GM12878 (cell line): ENCODE results near the gene MAGI1. TPM values are rescaled to one million over a fixed set of nuclear protein-coding genes. Genes with fewer than 3 reads are reported as not detected.

Experiments used
- ATAC-seq: fragments of 200-7000 bp; cut with Tn5 transposase; 3 replicates; pipeline ENCODE4 v1.9.1; 2020; ENCODE audit warnings: mild to moderate bottlenecking, moderate library complexity
- BruUV-seq: library from RNA; stranded (reverse); fragments of 400-500 nt; replicated peaks from 2 replicates; lab custom pipeline; 2021; lab: Mats Ljungman, UMichigan
- CTCF ChIA-PET: fragments of 300-600 bp; sonication (Branson Sonifier 250); formaldehyde crosslinking; extraction: SDS; loops from one replicate; lab custom pipeline; 2021; ENCODE audit warnings: inconsistent platforms; lab: Yijun Ruan, JAX
- POLR2A ChIA-PET: fragments of 350-600 bp; formaldehyde crosslinking; extraction: SDS; loops from one replicate; lab custom pipeline; 2021; ENCODE audit warnings: inconsistent platforms; lab: Charles Lee
- RAD21 ChIA-PET: fragments of 300-600 bp; sonication (Branson Sonifier 250); formaldehyde crosslinking; loops from one replicate; lab custom pipeline; 2023; ENCODE audit warnings: antibody characterized with exemption; ENCODE audit not compliant: unreplicated experiment; lab: Charles Lee
- SMC1A ChIA-PET: fragments of 300-600 bp; sonication (Branson Sonifier 250); formaldehyde crosslinking; loops from one replicate; lab custom pipeline; 2023; ENCODE audit not compliant: unreplicated experiment, uncharacterized antibody; lab: Charles Lee
- DNase-seq: peaks from one replicate; pipeline ENCODE4 v3.0.0-alpha.2; 2011; ENCODE audit warnings: low read depth, low spot score
- FAIRE-seq: peaks from 3 replicates; lab custom pipeline; 2011; peaks lifted over from hg19 to GRCh38; lab: Jason Lieb, UNC
- H2AFZ ChIP-seq: 2 replicates; pipeline ENCODE4 v1.6.0; 2011; ENCODE audit warnings: low read depth, low read length, control low read depth; ENCODE audit not compliant: control insufficient read depth
- H3K27ac ChIP-seq: 2 replicates; pipeline ENCODE4 v1.5.1; 2011; ENCODE audit warnings: control low read depth; ENCODE audit not compliant: control insufficient read depth, insufficient read depth
- H3K27me3 ChIP-seq, 2 experiments: replicated peaks in 1 of 2; 2 replicates each; pipeline versions ENCODE4 v1.6.0 to v1.6.1; 2011; ENCODE audit warnings: low read length in 1 of 2; ENCODE audit not compliant: control insufficient read depth in 2 of 2, insufficient read depth in 2 of 2
- H3K36me3 ChIP-seq, 2 experiments: 2 replicates each; pipeline ENCODE4 v1.5.1; 2011; ENCODE audit warnings: low read length in 1 of 2; ENCODE audit not compliant: control insufficient read depth in 2 of 2, insufficient read depth in 2 of 2
- H3K4me1 ChIP-seq: 2 replicates; pipeline ENCODE4 v1.6.1; 2011; ENCODE audit warnings: mild to moderate bottlenecking, low read length, moderate library complexity, mixed read lengths; ENCODE audit not compliant: control insufficient read depth, insufficient read depth
- H3K4me2 ChIP-seq: 2 replicates; pipeline ENCODE4 v1.6.0; 2011; ENCODE audit warnings: control low read depth; ENCODE audit not compliant: control insufficient read depth, insufficient read depth
- H3K4me3 ChIP-seq: fragments of 200-600 bp; sonication (generic); 2 replicates; pipeline ENCODE4 v1.5.1; 2016
- H3K79me2 ChIP-seq: 2 replicates; pipeline ENCODE4 v1.6.0; 2011; ENCODE audit warnings: low read length; ENCODE audit not compliant: control insufficient read depth, insufficient read depth
- H3K9ac ChIP-seq: 2 replicates; pipeline ENCODE4 v1.8.0; 2011; ENCODE audit warnings: low read length, control low read depth, mixed read lengths; ENCODE audit not compliant: control insufficient read depth, insufficient read depth
- H3K9me3 ChIP-seq: replicated peaks from 3 replicates; pipeline ENCODE4 v1.5.1; 2011; ENCODE audit warnings: mild to moderate bottlenecking, low read length; ENCODE audit not compliant: control insufficient read depth, insufficient read depth
- H4K20me1 ChIP-seq: 2 replicates; pipeline ENCODE4 v1.6.0; 2011; ENCODE audit not compliant: control insufficient read depth, insufficient read depth
- BCL11A ChIP-seq: IDR thresholded peaks from 2 replicates; pipeline ENCODE4 v1.6.1; 2011; ENCODE audit warnings: low read depth, low read length
- BCL3 ChIP-seq: IDR thresholded peaks from 2 replicates; pipeline ENCODE4 v1.6.1; 2011; ENCODE audit warnings: borderline replicate concordance, low read depth, mild to moderate bottlenecking, moderate library complexity, low read length; ENCODE audit not compliant: insufficient read depth, poor library complexity, severe bottlenecking
- BRCA1 ChIP-seq: IDR thresholded peaks from 2 replicates; pipeline ENCODE4 v1.6.1; 2011; ENCODE audit warnings: low read depth, low read length, improper control_type of control experiment
- CUX1 ChIP-seq: IDR thresholded peaks from 2 replicates; pipeline ENCODE4 v1.6.1; 2012; ENCODE audit warnings: improper control_type of control experiment, low read depth, low read length; ENCODE audit not compliant: insufficient replicate concordance
- IRF5 ChIP-seq: fragments of 450-650 bp; IDR thresholded peaks from 2 replicates; pipeline ENCODE4 v1.6.1; 2017; ENCODE audit warnings: borderline replicate concordance
- LARP7 ChIP-seq: fragments of 450-650 bp; IDR thresholded peaks from 2 replicates; pipeline ENCODE4 v1.6.1; 2017; ENCODE audit warnings: mild to moderate bottlenecking
- MYC ChIP-seq: IDR thresholded peaks from 2 replicates; pipeline ENCODE4 v1.6.1; 2011; ENCODE audit warnings: mild to moderate bottlenecking, low read length, moderate library complexity, inconsistent platforms; ENCODE audit not compliant: insufficient read depth, insufficient replicate concordance, insufficient read length, severe bottlenecking
- NFIC ChIP-seq: IDR thresholded peaks from 2 replicates; pipeline ENCODE4 v1.6.1; 2012; ENCODE audit warnings: low read depth, mild to moderate bottlenecking, inconsistent platforms, low read length, moderate library complexity
- STAT3 ChIP-seq: IDR thresholded peaks from 2 replicates; pipeline ENCODE4 v1.6.1; 2011; ENCODE audit warnings: low read depth, low read length, improper control_type of control experiment
- USF1 ChIP-seq: IDR thresholded peaks from 2 replicates; pipeline ENCODE4 v1.6.1; 2011; ENCODE audit warnings: borderline replicate concordance, low read depth, mild to moderate bottlenecking, moderate library complexity, mixed read lengths, low read length; ENCODE audit not compliant: insufficient read depth; ENCODE audit errors: extremely low read length
- USF2 ChIP-seq: IDR thresholded peaks from 2 replicates; pipeline ENCODE4 v1.6.1; 2011; ENCODE audit warnings: low read depth, low read length, improper control_type of control experiment, borderline replicate concordance
- ZNF207 ChIP-seq: fragments of 450-650 bp; IDR thresholded peaks from 2 replicates; pipeline ENCODE4 v1.6.1; 2014; ENCODE audit warnings: antibody characterized with exemption, mild to moderate bottlenecking, borderline replicate concordance
- whole genome bisulfite sequencing: methylation state at CpG from one replicate; pipeline ENCODE4 v1.1.6; 2016; ENCODE audit warnings: low lambda C conversion rate; ENCODE audit not compliant: insufficient replicate concordance, insufficient coverage; ENCODE audit errors: missing lambda C conversion rate; 5-methylcytosine and 5-hydroxymethylcytosine counted together
- in situ Hi-C: fragments of 300-500 bp; cut with MboI; formaldehyde crosslinking; loops from 9 replicates; pipeline ENCODE4 v1.14.3; 2018; ENCODE audit warnings: mixed read lengths
- intact Hi-C: fragments of 100-400 bp; cut with micrococcal nuclease; formaldehyde crosslinking; loops from one replicate; pipeline ENCODE4 v1.14.2; 2022; ENCODE audit not compliant: unreplicated experiment
- polyA plus RNA-seq, 11 experiments: library from polyadenylated mRNA; depleted of rRNA in 4 of 11; unstranded in 6 of 11; stranded (reverse) in 5 of 11; fragments of >200 nt; fragmentation: Nextera tagmentation in 4 of 11; fragmentation: Illumina TruSeq in 1 of 11; extraction: Ambion mirVana in 4 of 11; extraction: Trizol in 1 of 11; gene quantifications; 1 replicate in 1 of 11; 2 replicates in 10 of 11; pipeline versions ENCODE4 v1.2.1 to v1.2.3, GENCODE V29; 2011 to 2016; ENCODE audit warnings: inconsistent platforms in 2 of 11, missing spikeins in 2 of 11, low read depth in 1 of 11
- total RNA-seq, 4 experiments: library from RNA; depleted of rRNA in 3 of 4; stranded (reverse); fragments of >200 nt in 3 of 4; fragmentation: Illumina TruSeq in 1 of 4; extraction: Trizol in 1 of 4; gene quantifications; 2 replicates each; pipeline versions ENCODE4 v1.2.1 to v1.2.3, GENCODE V29; 2013 to 2021

The MAGI1 gene
- total and polyA plus RNA-seq, 10 of the 15 experiments (the other 5 are each of a cell fraction or from before 2014, with no cell fraction given) = 0.02 to 3.3 (median 0.29) TPM; not detected in 1

GRCh38 chr3:65595222-65596028, 443.3 kb downstream of the MAGI1 start:
- ChIA-PET RAD21 (no interaction called here), POLR2A (no interaction called here), SMC1A (interaction anchor here (0.7 kb wide), 1 partner anchor 19 kb away, joined by 3 read pairs; no protein-coding TSS in a partner anchor), CTCF (no interaction called here)
- WGBS = 23% methylated on average over 8 of the region's 8 CpGs
- FAIRE-seq (no peak), ATAC-seq (no peak), DNase-seq (no peak)
- no peaks in the 10 kb centered on the region for H3K27me3 ChIP-seq
- no peaks in the 10 kb centered on the region for H3K9me3 ChIP-seq
- no peak overlapping the region for H3K4me3 ChIP-seq
- BruUV-seq = no TSS peak
- in situ Hi-C loops (no loop called here), intact Hi-C loops (no loop called here)
- no peak overlapping the region for H3K4me2 ChIP-seq
- no peaks in the 10 kb centered on the region for H4K20me1 ChIP-seq
- H3K79me2 ChIP-seq = no peaks in the 10 kb centered on the region
- H3K27ac ChIP-seq = no peak overlapping the region
- H3K4me1 ChIP-seq = no peaks in the 10 kb centered on the region
- no peaks in the 10 kb centered on the region for H3K36me3 ChIP-seq
- H3K9ac ChIP-seq = no peak overlapping the region
- H2AFZ ChIP-seq = no peak overlapping the region
- TF ChIP-seq NFIC (no peak), USF1 (no peak), BCL3 (no peak), LARP7 (no peak), MYC (no peak), IRF5 (no peak), BRCA1 (no peak), STAT3 (no peak), CUX1 (no peak), USF2 (no peak), ZNF207 (no peak), BCL11A (no peak)
